Stimulated activated CD8-positive, alpha-beta memory T cell treated with anti-CD3 and anti-CD28 coated beads, Interleukin-7, amount 100 ng/mL, for 48 hours (primary cell): Measurements from ENCODE around the gene TMED5.
"Not testable (repeated sequence)": the region's sequence is repeated elsewhere in the genome, so short reads cannot be mapped to it uniquely, and the experiment has no call there.

Source experiments
- DNase-seq, 2 donors: peaks; one replicate each; pipeline ENCODE4 v3.0.0-alpha.2; 2020; ENCODE audit warnings: low read depth in 1 of 2; ENCODE audit errors: extremely low read depth in 1 of 2

The TMED5 gene

DNA sequence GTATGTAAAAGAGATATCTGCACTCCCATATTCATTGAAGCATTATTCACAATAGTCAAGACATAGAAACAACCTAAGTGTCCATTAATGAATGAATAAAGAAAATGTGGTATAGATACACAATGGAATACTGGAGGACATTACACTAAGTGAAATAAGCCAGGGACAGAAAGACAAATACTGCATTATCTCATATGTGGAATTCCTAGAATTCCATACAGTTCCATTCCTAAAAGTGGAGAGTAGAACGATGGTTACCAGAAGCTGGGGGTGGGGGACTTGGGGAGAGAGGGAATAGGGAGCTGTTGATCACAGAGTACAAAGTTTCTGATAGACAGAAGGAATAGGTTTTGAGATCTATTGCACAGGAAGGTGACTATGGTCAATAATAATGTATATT, 7.4 kb downstream of the TMED5 start:
- no peak for DNase-seq

GRCh38 chr1:93171549-93172034, 8.6 kb downstream of the TMED5 start:
- no peak for DNase-seq

DNA sequence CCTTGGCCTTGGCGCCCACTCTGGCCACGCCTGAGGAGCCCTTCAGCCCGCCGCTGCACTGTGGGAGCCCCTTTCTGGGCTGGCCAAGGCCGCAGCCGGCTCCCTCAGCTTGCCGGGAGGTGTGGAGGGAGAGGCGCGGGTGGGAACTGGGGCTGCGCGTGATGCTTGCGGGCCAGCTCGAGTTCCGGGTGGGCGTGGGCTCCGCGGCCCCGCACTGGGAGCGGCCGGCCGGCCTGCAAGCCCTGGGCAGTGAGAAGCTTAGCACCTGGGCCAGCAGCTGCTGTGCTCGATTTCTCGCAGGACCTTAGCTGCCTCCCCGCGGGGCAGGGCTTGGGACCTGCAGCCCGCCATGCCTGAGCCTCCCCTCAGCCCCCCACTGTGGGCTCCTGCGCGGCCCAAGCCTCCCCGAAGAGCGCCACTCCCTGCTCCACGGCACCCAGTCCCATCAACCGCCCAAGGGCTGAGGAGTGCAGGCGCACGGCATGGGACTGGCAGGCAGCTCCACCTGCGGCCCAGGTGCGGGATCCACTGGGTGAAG, 10.0 kb downstream of the TMED5 start:
- DNase-seq, result not testable (repeated sequence)

- DNase-seq, result no peak
Measured at GRCh38 chr1:93167006-93167405, 13.2 kb downstream of the TMED5 start.

GRCh38 chr1:93165895-93166294, 14.3 kb downstream of the TMED5 start:
- not testable (repeated sequence) for DNase-seq

- DNase-seq, result no peak
Measured at GRCh38 chr1:93164816-93165215, 15.4 kb downstream of the TMED5 start.

DNA sequence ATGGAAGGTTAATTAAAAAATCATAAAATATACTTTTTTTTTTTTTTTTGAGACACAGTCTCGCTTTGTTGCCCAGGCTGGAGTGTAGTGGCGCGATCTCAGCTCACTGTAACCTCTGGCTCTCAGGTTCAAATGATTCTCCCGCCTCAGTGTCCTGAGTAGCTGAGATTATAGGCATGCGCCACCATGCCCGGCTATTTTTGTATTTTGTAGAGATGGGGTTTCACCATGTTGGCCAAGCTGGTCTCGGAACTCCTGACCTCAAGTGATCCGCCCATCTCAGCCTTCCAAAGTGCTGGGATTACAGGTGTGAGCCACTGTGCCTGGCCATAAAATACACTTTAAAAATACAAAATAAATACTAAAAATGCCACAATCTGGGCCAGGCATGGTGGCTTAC, 16.9 kb downstream of the TMED5 start:
- DNase-seq, result not testable (repeated sequence)

DNA sequence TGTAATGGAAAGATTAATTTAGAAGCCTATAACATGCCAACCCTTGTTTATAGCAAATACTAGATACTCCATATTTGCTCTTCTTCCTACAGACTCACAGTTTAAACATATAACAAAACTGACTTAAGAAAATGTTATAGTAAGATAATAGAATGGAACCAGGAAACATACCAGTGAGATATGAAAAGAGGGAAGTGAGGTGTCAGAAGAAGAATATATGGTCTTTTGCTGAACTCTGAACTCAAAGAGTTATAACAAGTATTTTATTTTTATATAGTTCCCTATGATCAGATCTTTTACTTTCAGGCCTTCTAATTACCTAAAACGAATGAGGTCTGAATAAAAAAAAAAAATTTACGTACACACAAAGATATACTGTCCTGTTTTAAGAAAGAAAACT, 20.9 kb downstream of the TMED5 start:
- no peak for DNase-seq

- no peak for DNase-seq
Measured at GRCh38 chr1:93155335-93155734, 24.9 kb downstream of the TMED5 start.

DNA sequence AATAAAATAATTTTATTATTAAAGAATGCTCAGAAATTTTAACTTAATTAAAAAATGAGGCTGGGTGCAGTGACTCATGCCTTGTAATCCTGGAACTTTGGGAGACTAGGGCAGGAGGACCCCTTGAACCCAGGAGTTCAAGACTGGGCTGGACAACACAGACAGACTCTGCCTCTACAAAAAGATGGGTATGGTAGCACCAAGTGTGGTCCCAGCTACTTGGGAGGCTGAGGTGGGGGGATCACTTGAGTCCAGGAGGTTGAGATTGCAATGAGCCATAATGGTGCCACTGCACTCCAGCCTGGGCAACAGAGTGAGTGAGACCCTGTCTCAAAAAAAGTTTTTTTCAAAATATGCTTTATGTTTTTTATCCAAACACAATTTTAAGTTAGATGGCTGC, 25.3 kb downstream of the TMED5 start:
- no peak for DNase-seq

DNA sequence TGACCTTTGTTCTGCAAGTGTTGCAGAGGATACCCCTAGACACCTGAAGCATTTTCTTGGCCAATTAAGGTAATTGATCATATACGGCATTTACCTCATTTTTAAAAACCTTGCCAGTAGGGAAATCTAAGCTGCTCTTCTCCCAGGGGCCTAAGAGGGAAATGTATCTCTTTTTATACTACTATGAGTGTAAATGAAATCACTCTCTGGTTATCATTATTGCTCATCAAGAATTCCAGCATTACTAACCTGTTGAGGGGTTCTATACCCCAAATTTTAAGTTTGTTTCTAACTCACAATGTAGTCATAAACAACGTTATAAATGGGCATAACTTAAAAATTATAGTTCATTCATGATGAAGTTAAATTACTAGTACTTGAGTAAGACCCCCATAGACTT, 27.4 kb downstream of the TMED5 start:
- no peak for DNase-seq

DNA sequence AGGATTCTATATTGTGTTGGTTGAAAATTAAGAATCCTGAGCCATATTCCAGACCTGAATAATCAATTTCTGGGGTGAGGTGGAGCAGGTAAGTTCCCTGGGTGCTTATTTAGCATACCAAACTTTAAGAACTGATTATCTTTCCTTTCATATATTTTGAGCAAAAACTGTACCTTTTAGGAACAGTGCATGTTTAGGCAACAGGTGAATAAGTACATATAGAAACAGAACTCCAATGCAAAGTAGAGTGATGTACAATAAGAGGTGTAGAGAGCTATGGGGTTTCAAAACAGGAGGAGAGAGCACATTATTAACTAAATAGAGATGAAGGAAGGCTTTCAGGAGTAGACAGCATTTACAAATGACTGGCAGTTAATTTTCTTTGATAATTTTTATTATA, 28.7 kb downstream of the TMED5 start:
- no peak for DNase-seq

- no peak for DNase-seq
Measured at GRCh38 chr1:93150729-93151128, 29.5 kb downstream of the TMED5 start.

GRCh38 chr1:93148001-93148400, 32.2 kb downstream of the TMED5 start:
- DNase-seq, result no peak

DNA sequence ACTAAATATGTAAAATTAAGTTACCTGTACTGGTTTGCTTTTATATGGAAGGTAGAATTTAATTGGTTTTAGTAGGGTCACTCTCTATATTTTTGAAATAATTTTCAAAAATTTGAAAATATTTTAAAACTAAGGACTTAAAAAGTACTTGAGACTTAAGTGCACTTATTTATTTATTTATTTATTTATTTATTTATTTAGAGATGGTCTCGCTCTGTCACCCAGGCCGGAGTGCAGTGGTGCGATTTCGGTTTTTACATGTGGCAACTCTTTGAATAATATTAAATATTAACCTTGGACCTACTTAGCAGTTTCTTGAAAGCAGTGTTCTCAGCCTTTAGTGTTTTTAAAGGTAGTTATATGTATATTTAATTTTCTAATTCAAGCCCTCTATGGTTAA, 36.4 kb downstream of the TMED5 start:
- DNase-seq, result no peak

DNA sequence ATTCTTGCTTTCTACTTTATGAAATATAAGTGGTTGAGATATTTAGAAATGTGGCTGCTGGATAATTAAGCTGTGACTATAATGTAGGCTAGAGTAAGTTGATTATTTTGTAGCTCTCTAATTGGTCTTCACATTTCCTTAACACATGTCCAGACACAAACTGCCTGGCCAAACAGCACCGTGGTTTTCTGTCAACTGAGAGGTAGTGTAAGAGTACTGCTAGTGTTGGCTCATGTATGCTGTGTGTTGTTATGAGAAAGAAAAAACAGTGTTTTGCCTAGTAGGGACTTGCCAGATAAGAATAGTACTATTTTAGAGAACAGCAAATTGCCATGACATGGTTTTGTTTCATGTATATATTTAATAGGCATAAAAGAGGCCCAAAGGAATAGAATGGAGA, 37.1 kb downstream of the TMED5 start:
- no peak for DNase-seq

DNA sequence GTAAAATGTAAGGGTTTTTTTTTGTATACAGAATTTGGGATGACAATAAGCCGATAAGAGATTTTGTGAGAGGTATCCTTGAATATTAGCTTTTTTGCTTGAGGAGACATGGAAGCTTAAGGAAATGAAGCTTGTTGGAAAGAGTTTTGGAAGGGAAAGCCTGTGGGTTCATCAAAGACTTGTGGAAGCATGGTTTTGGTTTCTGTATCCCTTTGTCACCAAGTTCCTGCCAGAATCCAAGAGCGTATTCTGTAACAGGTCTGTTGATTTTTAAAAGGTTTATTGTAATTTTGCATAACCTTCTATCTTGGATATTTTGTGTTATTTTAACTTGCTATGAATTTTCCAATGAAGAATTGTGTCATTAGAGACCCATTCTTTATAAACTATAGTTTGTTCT, 38.1 kb downstream of the TMED5 start:
- no peak for DNase-seq

- no peak for DNase-seq
Measured at GRCh38 chr1:93140106-93140505, 40.1 kb downstream of the TMED5 start.

DNA sequence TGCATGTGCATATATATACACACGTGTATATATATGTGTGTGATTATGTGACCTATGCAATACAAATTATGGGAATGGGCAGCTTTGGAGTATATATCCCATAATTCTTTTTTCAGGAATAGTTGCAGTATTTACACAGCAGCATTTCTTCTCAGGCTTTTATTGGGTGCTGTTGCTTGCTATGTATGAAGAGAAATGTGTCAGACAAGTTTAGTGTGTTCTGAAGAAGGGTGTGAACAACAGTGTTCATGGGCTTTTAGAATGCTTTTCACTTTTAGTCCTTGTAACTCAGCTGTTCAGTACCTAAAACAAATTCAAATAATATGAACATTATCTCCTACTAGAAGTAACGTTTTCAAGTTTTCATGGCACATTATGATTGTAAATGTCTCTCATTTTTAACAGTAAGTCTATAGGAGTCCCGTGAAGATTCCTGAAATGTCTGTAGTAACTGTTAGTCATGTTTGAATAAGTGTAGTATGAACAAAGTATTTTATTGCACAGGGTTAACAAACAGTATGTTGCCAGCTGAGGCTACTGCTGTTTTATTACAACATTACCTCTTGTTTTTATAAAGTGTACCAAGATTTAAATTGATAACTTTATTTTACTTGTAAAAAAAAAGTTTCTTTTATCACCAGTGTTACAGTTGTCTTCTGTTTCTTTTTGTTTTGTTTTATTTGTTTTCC, 42.5 kb downstream of the TMED5 start:
- DNase-seq, result no peak

DNA sequence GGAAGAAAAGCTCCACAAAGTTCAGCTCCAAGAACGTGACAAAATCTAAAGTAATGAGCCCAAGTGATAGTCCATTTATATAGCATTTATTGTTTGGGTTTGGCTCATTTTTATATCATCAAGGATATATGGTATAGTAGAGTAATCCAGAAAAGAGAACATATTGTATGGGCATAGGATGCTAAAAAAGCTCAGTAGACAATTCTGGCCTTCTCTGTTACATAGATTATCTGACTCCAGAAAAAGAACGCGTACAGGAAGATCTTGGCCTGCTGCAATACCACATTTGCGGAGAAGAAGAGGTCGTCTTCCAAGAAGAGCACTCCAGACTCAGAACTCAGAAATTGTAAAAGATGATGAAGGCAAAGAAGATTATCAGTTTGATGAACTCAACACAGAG, 43.8 kb downstream of the TMED5 start:
- DNase-seq, result no peak

GRCh38 chr1:93132638-93133037, 47.6 kb downstream of the TMED5 start:
- no peak for DNase-seq

DNA sequence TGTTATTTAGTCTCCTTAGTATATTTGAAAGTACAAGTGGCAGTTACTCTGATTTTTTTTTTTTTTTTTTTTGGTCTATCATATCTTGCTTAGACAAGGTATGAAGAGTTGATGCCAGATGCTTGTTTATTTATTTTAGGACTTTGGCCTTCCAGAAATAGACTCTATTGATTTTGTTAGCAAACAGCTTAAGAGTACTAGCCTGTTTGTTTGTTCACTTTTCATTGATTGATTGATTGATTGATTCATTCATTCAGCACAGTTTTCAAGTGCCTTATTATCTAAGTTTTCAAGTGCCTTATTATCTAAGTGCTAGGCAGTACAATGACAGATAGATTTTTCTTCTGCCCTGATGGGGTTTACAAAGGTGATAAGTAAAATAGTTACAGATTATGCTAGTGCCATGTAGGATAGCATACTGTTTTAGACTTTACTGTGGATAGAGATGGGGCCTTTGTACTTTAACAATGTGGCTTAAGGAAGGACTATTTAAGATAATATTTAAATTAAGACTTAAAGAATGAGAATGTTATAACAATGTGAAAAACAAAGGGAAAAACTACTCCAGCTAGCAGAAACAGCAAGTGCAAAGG, 50.6 kb downstream of the TMED5 start:
- no peak for DNase-seq
